ENCODE data around the gene PCBD1. TPM values are rescaled to one million over a fixed set of nuclear protein-coding genes. Genes with fewer than 3 reads are reported as not detected.

PCBD1 gene
- total and polyA plus RNA-seq, 2 donors (not counting 1 experiment from before 2014, with no cell fraction given) = 6.7 to 14.1 TPM

GRCh38 chr10:70901276-70901878 is 13.0 kb upstream of the PCBD1 start:
- Histone ChIP-seq H3K79me2 (ENCODE audit: control insufficient read depth, insufficient read depth, low read length) (no peaks in the 10 kb centered on the region), H3K27ac (ENCODE audit: low read length in 2 of 2) (no peak overlapping the region), H2AFZ (ENCODE audit: insufficient read depth, low read depth, low read length, poor library complexity, severe bottlenecking) (no peak overlapping the region), H4K20me1 (ENCODE audit: control insufficient read depth, insufficient read depth, low read length, poor library complexity, severe bottlenecking) (no peaks in the 10 kb centered on the region), H3K4me3 (ENCODE audit: control extremely low read depth in 1 of 5, extremely low read depth in 1 of 5, insufficient read depth in 1 of 5, low read depth in 2 of 5, low read length in 4 of 5) (no peak overlapping the region), H3K36me3 (replicated peaks in 1 of 2; ENCODE audit: control extremely low read depth in 1 of 2, control insufficient read depth in 1 of 2, extremely low read depth in 1 of 2, insufficient read depth in 2 of 2, low read length in 1 of 2) (no peaks in the 10 kb centered on the region), H3K27me3 (replicated peaks in 1 of 4; ENCODE audit: control extremely low read depth in 1 of 4, control insufficient read depth in 3 of 4, insufficient read depth in 4 of 4, low read length in 3 of 4) (peaks cover 0 to 10% (median 0%) of the 10 kb centered on the region in 4 experiments), H3K4me2 (replicated peaks; ENCODE audit: low read depth, low read length, poor library complexity, severe bottlenecking) (no peak overlapping the region), H3K9me3 (ENCODE audit: control extremely low read depth in 1 of 3, control insufficient read depth in 2 of 3, insufficient read depth in 1 of 3, low read length in 2 of 3) (no peaks in the 10 kb centered on the region), H3K9ac (ENCODE audit: low read length) (no peak overlapping the region), H3K4me1 (ENCODE audit: control insufficient read depth in 2 of 2, insufficient read depth in 2 of 2, low read length in 2 of 2) (no peaks in the 10 kb centered on the region)
- ChIA-PET CTCF (interaction anchor here (0.8 to 1.8 kb wide), 3 partner anchors 9 to 24 kb away, joined by 3 to 4 read pairs (median 4); no protein-coding TSS in a partner anchor), POLR2A (interaction anchor here (0.5 kb wide), 1 partner anchor 13 kb away, joined by 3 read pairs; the partner anchor contains the start of gene PCBD1)
- DNase-seq (no peak), ATAC-seq (ENCODE audit: low read depth) (no peak)
- TF ChIP-seq, protein P1, sequence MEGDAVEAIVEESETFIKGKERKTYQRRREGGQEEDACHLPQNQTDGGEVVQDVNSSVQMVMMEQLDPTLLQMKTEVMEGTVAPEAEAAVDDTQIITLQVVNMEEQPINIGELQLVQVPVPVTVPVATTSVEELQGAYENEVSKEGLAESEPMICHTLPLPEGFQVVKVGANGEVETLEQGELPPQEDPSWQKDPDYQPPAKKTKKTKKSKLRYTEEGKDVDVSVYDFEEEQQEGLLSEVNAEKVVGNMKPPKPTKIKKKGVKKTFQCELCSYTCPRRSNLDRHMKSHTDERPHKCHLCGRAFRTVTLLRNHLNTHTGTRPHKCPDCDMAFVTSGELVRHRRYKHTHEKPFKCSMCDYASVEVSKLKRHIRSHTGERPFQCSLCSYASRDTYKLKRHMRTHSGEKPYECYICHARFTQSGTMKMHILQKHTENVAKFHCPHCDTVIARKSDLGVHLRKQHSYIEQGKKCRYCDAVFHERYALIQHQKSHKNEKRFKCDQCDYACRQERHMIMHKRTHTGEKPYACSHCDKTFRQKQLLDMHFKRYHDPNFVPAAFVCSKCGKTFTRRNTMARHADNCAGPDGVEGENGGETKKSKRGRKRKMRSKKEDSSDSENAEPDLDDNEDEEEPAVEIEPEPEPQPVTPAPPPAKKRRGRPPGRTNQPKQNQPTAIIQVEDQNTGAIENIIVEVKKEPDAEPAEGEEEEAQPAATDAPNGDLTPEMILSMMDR (IDR thresholded peaks at IDR 0.05) = no peak
- no peak for TF ChIP-seq EZH2 (IDR thresholded peaks at IDR 0.05; ENCODE audit: borderline replicate concordance, insufficient read depth, low read depth, low read length, poor library complexity, severe bottlenecking)
- Mint-ChIP-seq H3K4me1 (no peaks in the 10 kb centered on the region), H3K27me3 (peaks cover 18% of the 10 kb centered on the region), H3K4me3 (no peak overlapping the region), H3K9me3 (ENCODE audit: insufficient read depth) (no peaks in the 10 kb centered on the region), H3K27ac (no peak overlapping the region)
- 89% methylated on average over 12 of the region's 13 CpGs for WGBS (ENCODE audit: insufficient coverage)
- intact Hi-C loops (cut with micrococcal nuclease) = no loop called here

DNA sequence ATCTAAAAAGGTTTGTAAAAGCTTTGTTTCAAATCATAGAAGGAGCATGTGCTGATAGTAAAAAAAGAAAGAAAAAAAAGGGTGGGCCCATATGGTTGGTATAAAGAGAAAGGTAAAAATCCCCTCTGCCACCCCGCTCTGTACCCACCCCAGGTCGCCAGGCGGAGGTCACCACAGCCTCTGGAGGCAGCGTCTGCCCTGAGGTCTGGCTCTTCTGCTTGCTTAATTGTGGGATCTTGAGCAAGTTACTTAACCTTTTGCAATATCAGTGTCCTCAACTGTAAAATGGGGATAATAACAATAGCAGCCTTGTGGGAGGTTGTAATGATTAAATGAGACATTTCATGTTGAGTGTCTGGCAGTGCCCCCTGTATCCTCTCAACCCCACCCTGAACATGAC is 10.7 kb upstream of the PCBD1 start:
- H3K27me3 ChIP-seq (replicated peaks in 1 of 4; ENCODE audit: control extremely low read depth in 1 of 4, control insufficient read depth in 3 of 4, insufficient read depth in 4 of 4, low read length in 3 of 4) = peaks cover 0 to 8% (median 0%) of the 10 kb centered on the region in 4 experiments
- intact Hi-C loops (cut with micrococcal nuclease) = no loop called here
- Mint-ChIP-seq H3K27ac (no peak overlapping the region), H3K4me1 (no peaks in the 10 kb centered on the region), H3K27me3 (peaks cover 31% of the 10 kb centered on the region), H3K9me3 (ENCODE audit: insufficient read depth) (no peaks in the 10 kb centered on the region), H3K4me3 (no peak overlapping the region)
- no peak overlapping the region for H3K4me3 ChIP-seq (ENCODE audit: control extremely low read depth in 1 of 5, extremely low read depth in 1 of 5, insufficient read depth in 1 of 5, low read depth in 2 of 5, low read length in 4 of 5)
- H3K9ac ChIP-seq (ENCODE audit: low read length) = no peak overlapping the region
- H4K20me1 ChIP-seq (ENCODE audit: control insufficient read depth, insufficient read depth, low read length, poor library complexity, severe bottlenecking) = no peaks in the 10 kb centered on the region
- no peak overlapping the region for H2AFZ ChIP-seq (ENCODE audit: insufficient read depth, low read depth, low read length, poor library complexity, severe bottlenecking)
- H3K9me3 ChIP-seq (ENCODE audit: control extremely low read depth in 1 of 3, control insufficient read depth in 2 of 3, insufficient read depth in 1 of 3, low read length in 2 of 3) = no peaks in the 10 kb centered on the region
- no peak for ATAC-seq (ENCODE audit: low read depth)
- TF ChIP-seq, protein P1 (IDR thresholded peaks at IDR 0.05) = no peak
- TF ChIP-seq EZH2 (IDR thresholded peaks at IDR 0.05; ENCODE audit: borderline replicate concordance, insufficient read depth, low read depth, low read length, poor library complexity, severe bottlenecking) = no peak
- WGBS (ENCODE audit: insufficient coverage) = no CpG with 5 or more reads among the region's 4 CpGs
- H3K4me1 ChIP-seq (ENCODE audit: control insufficient read depth in 2 of 2, insufficient read depth in 2 of 2, low read length in 2 of 2) = no peaks in the 10 kb centered on the region
- no peak overlapping the region for H3K4me2 ChIP-seq (replicated peaks; ENCODE audit: low read depth, low read length, poor library complexity, severe bottlenecking)
- ChIA-PET CTCF (interaction anchor here (0.6 to 1.3 kb wide), 2 partner anchors 9 to 228 kb away, joined by 3 to 5 read pairs; no protein-coding TSS in a partner anchor), POLR2A (no interaction called here)
- no peaks in the 10 kb centered on the region for H3K36me3 ChIP-seq (replicated peaks in 1 of 2; ENCODE audit: control extremely low read depth in 1 of 2, control insufficient read depth in 1 of 2, extremely low read depth in 1 of 2, insufficient read depth in 2 of 2, low read length in 1 of 2)
- DNase-seq = no peak
- no peaks in the 10 kb centered on the region for H3K79me2 ChIP-seq (ENCODE audit: control insufficient read depth, insufficient read depth, low read length)
- H3K27ac ChIP-seq (ENCODE audit: low read length in 2 of 2) = no peak overlapping the region
